GM19397 (cell line): ENCODE data around the gene FYN.
"Not testable (repeated sequence)": the region's sequence is repeated elsewhere in the genome, so short reads cannot be mapped to it uniquely, and the experiment has no call there.

ENCODE experiments used
- ATAC-seq: cut with Tn5 transposase; IDR thresholded peaks from one replicate; pipeline ENCODE4 v1.9.1; 2021; ENCODE audit warnings: mild to moderate bottlenecking, moderate library complexity; ENCODE audit not compliant: unreplicated experiment

Gene FYN

GRCh38 chr6:111642463-111643158 lies 230.6 kb downstream of the FYN start:
- peak; percentile 52 for ATAC-seq

- ATAC-seq: no peak
Observed at GRCh38 chr6:111639266-111639665, 234.0 kb downstream of the FYN start.

- ATAC-seq: not testable (repeated sequence)
Observed at GRCh38 chr6:111634981-111635380, 238.3 kb downstream of the FYN start.

DNA sequence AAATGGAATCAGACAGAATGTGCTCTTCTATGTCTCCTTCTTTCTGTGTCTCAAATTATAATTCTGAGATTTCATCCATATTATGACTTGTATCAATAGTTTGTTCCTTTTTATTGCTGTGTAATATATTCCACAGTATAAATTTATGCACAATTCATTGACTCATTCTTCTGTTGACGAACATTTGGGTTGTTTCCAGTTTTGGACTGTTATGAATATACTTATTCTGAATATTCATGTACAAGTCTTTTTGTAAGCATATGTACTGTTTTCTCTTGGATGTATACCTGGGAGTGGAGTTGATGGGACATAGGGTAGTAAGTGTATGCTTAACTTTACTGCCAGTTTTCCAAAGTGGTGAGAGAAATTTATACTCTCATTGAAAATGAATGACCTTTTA lies 239.4 kb downstream of the FYN start:
- ATAC-seq: no peak

DNA sequence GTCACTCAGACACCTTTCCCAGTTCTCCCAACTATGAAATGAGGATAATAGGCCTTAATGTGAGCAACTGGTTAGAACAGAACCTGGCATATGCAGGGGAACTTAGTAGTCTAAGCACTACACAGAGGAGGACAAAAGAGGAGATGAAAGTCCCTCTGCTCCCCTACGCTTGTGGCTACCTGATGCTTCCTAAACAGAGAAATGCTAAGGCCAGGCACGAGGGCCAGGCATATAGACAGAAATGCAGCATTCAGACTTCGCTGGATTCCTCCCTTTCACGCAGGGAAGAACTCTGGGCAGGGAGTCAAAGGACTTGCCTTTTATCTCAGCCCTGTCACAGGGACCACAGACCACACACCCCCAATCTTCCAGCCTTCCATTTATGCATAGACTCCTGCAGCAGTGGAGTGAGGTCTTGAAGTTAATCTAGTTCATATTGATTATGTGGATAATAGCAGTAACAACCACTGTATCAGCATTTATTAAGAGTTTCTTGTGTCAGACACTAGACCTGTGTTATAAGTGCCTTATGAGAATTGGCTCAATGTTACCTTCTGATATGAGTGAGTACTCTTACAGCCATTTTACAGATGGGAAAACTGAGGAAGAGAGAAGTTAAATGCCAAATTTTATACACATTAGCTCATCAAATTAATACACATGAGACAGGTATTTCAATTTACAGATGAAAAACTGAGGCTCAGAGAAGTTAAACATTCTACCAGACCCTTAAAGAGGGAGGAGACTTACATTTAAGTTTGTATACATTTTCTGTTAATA lies 240.6 kb downstream of the FYN start:
- no peak for ATAC-seq

DNA sequence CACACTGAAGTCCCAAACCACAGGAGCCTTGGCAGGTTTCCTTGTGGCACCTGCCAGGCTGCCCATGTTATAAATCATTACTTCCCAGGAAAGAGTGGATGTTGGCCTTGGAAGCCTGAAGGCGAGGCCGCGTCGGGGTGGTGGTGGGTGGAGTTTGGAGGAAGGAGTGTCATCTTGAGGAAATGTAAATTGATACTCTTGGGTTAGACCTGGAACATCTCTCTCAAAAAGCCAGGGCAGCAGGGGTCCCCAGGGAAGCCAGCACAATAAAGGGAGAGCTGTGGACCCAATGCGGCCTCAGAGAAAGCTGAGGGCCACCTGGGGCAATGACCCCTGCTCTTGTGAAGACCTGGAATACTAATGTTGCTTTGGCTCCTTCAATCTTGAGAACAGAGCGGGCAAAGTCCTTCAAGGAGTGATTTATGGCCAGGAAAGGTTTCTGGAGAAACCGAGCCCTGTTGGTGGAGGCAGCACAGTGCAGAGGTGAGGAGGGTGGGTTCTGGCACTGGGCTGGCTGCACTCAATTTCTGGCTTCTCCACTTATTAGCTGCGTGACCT lies 241.3 kb downstream of the FYN start:
- ATAC-seq: no peak

DNA sequence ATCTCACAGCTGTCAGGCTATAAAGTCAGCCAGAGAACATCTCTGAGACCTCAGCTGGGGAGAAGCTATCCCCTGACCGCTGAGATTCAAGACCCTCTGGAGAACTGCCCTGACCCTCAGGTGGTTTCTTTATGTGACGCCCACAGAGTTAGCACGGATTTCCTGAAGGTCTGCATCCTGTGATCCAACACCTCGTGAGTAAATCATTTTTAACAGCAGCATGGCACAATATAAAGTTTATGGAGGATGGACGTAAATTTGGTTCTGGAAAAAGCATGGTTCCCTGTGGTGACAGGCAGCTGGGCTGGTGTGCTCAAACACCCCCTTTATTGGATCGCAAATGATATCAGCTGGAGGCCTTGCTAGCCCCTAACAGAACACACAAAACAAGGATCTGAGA lies 242.2 kb downstream of the FYN start:
- ATAC-seq: no peak

DNA sequence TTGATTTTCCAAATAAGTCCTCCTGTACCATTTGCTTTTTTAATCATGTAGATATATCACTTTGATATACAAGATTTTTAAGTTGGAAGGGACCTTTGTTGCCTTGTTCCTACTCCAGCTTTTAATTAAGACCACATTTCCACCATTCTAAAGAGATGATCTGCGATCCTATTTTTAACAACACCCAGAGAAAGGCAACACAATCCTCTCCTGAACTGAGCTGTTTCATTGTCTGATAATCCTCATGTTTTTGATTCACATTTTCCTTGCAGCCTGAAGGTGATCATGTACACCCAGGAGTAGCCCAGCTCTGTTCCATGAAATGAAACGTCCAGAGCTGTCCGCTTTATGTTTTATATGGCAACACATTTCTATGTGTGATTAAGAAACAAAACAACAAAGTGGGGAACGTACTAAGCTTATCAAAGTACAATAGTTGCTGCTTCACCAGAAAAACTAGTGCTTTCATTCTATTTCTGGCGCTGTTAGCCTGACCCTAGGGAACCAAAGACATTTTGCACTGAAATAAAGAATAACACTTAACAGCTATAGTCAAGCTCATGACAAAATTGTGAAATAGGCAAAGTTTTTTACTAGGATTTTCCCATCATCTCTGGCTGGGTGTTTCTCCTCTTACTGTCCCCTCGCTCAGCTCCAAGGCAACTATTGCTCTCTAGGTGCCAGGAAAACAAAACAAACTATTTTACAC lies 245.0 kb downstream of the FYN start:
- no peak for ATAC-seq

- no peak for ATAC-seq
Observed at GRCh38 chr6:111626441-111626840, 246.8 kb downstream of the FYN start.

- ATAC-seq: no peak
Observed at GRCh38 chr6:111625461-111626391, 247.5 kb downstream of the FYN start.

DNA sequence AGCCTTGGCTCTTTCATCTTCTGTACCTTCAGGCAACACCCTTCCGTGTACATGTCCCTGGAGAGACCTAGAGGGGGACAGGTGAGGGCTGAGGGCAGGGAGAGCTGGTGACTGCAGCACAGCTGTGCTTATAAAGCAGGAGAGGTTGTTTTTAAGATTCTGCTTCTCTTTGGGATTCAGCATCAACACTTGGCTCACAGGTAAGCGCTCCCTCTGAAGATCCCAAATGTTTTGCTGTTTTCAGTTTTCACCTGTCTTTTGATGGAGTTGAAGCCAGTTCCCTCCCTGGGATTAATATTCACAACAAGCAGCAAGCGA lies 248.2 kb downstream of the FYN start:
- ATAC-seq: no peak

DNA sequence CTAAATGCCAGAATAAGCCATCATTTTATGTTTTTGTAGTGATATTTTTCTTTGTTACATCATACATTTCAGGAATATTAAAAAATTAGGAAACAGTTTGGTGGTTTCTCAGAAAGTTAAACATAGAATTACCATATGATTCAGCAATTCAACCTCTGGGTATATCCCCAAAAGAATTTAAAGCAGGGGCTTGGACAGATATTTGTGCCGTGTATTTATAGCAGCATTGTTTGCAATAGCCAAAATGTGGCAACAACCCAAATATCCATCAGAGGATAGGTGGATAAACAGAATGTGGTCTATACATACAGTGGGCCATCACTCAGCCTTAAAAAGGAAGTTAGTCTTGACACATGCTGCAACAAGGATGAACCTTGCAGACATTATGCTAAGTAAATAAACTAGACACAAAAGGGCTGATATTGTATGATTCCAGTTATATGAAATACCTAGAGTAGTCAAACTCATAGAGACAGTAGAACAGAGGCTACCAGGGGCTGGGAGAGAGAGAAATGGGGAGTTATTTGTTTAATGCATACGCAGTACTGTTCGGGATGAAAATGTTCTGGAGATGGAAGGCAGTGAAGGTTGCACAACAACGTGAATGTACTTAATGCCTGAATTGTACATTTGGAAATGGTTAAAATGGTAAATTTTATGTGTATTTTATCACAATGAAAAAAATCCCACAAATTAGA lies 248.7 kb downstream of the FYN start:
- no peak for ATAC-seq

- no peak for ATAC-seq
Observed at GRCh38 chr6:111623046-111623718, 250.1 kb downstream of the FYN start.

GRCh38 chr6:111620169-111620568 lies 253.1 kb downstream of the FYN start:
- no peak for ATAC-seq

- ATAC-seq: no peak
Observed at GRCh38 chr6:111618407-111618806, 254.8 kb downstream of the FYN start.

- no peak for ATAC-seq
Observed at GRCh38 chr6:111617149-111617548, 256.1 kb downstream of the FYN start.

GRCh38 chr6:111615916-111616612 lies 257.2 kb downstream of the FYN start:
- no peak for ATAC-seq

- no peak for ATAC-seq
Observed at GRCh38 chr6:111614833-111615582, 258.2 kb downstream of the FYN start.
